OCI-LY3 (cell line): ENCODE results near the gene APOO.

Experiments
- CTCF ChIP-seq: fragments of 200-600, 300-600 bp; sonication (generic); IDR thresholded peaks from 2 replicates; pipeline ENCODE4 v1.5.1; 2014; ENCODE audit warnings: antibody characterized with exemption, low read length, low read depth
- EZH2phosphoT487 ChIP-seq: fragments of 200-600 bp; shearing (Covaris generic); IDR thresholded peaks from 2 replicates; pipeline ENCODE4 v1.6.1; 2018; ENCODE audit warnings: antibody characterized with exemption, mixed run types, low read depth

DNA sequence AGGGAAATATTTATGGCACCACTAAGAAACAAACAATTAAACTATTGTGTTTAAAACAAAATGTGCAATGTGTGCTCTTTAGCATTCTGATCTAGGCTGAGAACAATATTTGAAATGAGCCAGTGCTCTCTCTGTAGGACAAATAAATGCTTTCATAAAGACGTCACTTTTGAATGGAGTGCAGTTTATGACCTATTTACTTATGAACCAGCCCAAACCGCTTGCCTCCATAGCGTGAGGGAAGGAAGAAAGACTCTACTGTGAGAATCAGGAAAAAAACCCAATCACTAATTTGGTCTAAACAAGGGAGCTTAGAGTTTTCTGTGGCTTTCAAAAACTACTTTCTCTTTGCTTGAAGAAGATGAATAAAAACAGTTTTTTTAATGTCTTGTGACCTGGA, 85.3 kb downstream of the APOO start:
- TF ChIP-seq CTCF (no peak), EZH2phosphoT487 (no peak)
